Vagina (tissue), 2 donors: ENCODE measurements around the gene TMEM273.

Source experiments
- CTCF ChIP-seq, 3 experiments: fragments of 450-650 bp in 2 of 3; fragments of 200-600 bp in 1 of 3; sonication (generic) in 1 of 3; IDR thresholded peaks; one replicate each; pipeline ENCODE4 v1.5.1; 2017 to 2019; ENCODE audit warnings: antibody characterized with exemption in 3 of 3, mild to moderate bottlenecking in 2 of 3, moderate library complexity in 2 of 3
- POLR2A ChIP-seq, 2 donors: fragments of 450-650 bp; IDR thresholded peaks; one replicate each; pipeline ENCODE4 v1.6.1; 2017; ENCODE audit warnings: antibody characterized with exemption in 2 of 2, mild to moderate bottlenecking in 2 of 2, moderate library complexity in 2 of 2
- POLR2AphosphoS5 ChIP-seq, 2 donors: sonication (generic); formaldehyde crosslinking; IDR thresholded peaks; one replicate each; pipeline ENCODE4 v1.9.0; 2017; ENCODE audit warnings: antibody characterized with exemption in 2 of 2, mild to moderate bottlenecking in 2 of 2, low read depth in 1 of 2; ENCODE audit not compliant: insufficient read depth in 1 of 2

DNA sequence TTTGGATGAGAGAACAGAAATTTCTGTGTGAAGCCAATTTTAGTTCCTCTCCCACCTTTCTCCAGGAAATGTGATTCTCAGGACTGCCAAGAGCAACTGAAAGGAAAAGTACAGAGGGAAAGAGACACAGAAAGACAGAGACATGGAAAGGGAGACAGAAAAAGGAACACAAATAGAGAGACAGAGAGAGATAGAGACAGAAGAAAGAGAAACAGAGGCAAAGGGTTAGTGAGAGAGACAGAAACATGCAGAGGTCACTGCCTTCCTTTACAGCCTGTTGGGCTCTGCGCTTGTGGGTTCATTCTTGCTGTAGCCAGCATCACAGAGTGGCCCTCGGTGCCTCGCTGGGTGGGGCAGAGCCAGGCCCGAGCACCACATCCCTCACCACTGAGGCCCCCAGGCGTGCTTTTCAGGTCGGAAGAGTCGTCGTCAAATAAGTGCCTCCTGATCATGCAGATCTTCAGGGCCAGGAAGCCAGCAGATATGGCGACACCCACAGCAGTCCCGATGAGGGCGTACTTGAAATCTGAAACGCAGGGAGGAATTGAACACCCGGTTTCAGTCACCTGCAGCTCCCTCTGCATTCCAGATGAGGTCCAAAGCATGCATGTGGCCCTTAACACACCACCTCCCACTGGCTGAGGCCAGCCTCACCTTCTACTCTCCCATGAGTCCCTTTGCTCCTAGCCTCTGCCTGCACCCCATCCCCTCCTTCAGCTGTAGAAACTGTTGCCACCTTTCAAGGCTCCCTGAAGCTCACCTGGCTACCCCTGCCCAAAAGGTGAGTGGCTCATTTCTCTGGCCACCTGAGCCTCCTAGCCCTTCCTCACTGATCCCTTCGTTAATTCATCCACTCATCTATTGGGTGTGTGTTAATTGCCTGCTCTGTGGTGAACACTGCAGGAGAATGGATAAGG is 21.4 kb downstream of the TMEM273 start:
- no peak for TF ChIP-seq POLR2A (IDR thresholded peaks at IDR 0.05)
- no peak for TF ChIP-seq CTCF (IDR thresholded peaks at IDR 0.05)
- TF ChIP-seq POLR2AphosphoS5 (IDR thresholded peaks at IDR 0.05; ENCODE audit: insufficient read depth in 1 of 2, low read depth in 1 of 2): no peak
